Gastrocnemius medialis (tissue), 4 donors: ENCODE measurements around the gene C1orf185.
A peak's percentile ranks its signal among the peaks of the same experiment; 100 is the strongest.

Experiments used
- CTCF ChIP-seq, 5 experiments: fragments of 450-650 bp in 3 of 5; fragments of 200-600 bp in 2 of 5; sonication (generic) in 2 of 5; IDR thresholded peaks in 4 of 5; conservative IDR thresholded peaks in 1 of 5; 1 replicate in 4 of 5; 2 replicates in 1 of 5; pipeline ENCODE4 v1.5.1; 2016 to 2019; ENCODE audit warnings: antibody characterized with exemption in 5 of 5, mild to moderate bottlenecking in 3 of 5, moderate library complexity in 3 of 5
- POLR2A ChIP-seq, 2 donors: fragments of 450-650 bp; IDR thresholded peaks; one replicate each; pipeline ENCODE4 v1.6.1; 2017; ENCODE audit warnings: antibody characterized with exemption in 2 of 2, mild to moderate bottlenecking in 2 of 2, moderate library complexity in 2 of 2

GRCh38 chr1:51189421-51190073 is 87.5 kb downstream of the C1orf185 start:
- TF ChIP-seq POLR2A (IDR thresholded peaks at IDR 0.05) (no peak), CTCF (IDR thresholded peaks at IDR 0.05 in 4 of 5, conservative IDR thresholded peaks at IDR 0.05 in 1 of 5) (peak; percentile 55 to 87 (median 81))
